Measurements from ENCODE around the gene GLRX. TPM values are rescaled to one million over a fixed set of nuclear protein-coding genes. Genes with fewer than 3 reads are reported as not detected.

GLRX gene
- total and polyA plus RNA-seq, 8 donors: 21.8 to 98.1 (median 28.6) TPM

DNA sequence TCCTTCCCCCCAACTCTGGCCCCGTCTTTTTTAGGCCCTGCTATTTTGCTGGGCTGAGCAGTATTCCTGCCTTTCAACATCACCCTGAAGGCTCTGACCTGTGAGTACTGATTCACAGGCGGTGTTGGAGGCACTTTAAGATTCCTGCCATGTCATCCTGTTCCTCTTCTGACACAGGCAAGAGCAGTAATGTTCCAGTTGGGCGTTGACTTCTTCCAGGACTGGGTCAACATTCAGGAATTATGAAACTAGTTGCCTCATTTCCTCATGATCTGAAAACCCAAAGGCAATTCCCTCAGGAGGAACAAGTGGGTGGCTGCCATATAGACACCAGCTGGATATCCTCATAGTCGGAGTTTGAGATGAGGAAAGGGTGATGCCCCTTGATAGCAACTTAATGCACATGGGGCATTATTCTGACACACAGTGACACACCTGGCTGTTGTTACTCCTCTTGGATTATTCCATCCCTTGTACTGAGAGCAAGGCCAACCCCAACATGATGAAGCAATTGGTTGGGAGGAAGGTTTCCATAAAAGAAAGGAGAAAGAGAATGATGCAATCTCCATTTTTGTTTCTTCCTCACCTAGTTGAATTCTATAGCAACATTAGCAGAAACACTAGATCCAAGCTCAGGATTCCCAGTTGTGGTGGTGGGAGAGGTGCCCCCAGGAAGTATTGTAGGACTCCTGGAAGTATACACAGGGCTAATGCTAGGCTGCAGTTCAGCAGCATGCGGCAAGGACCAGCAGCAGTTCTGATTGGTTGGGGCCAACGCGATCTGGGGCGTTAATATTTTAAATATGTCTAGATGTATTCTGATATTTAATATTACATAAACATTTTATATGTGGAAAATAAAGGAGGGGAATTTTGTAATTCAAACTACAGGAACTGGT lies 19.6 kb upstream of the GLRX start:
- DNase-seq (no peak), ATAC-seq (peak; percentile 50)
- Histone ChIP-seq H3K9me3 (no peaks in the 10 kb centered on the region), H3K4me3 (no peak overlapping the region), H3K36me3 (no peaks in the 10 kb centered on the region), H3K27ac (peak overlapping the region; percentile 62 to 85), H3K27me3 (no peaks in the 10 kb centered on the region), H3K4me1 (peaks cover 9 to 64% of the 10 kb centered on the region in 2 donors)
- intact Hi-C loops (cut with DNase I): loop anchor here (5.0 to 10.0 kb wide), 3 partner anchors 57 to 175 kb away; no protein-coding TSS in a partner anchor
- TF ChIP-seq, protein P1, sequence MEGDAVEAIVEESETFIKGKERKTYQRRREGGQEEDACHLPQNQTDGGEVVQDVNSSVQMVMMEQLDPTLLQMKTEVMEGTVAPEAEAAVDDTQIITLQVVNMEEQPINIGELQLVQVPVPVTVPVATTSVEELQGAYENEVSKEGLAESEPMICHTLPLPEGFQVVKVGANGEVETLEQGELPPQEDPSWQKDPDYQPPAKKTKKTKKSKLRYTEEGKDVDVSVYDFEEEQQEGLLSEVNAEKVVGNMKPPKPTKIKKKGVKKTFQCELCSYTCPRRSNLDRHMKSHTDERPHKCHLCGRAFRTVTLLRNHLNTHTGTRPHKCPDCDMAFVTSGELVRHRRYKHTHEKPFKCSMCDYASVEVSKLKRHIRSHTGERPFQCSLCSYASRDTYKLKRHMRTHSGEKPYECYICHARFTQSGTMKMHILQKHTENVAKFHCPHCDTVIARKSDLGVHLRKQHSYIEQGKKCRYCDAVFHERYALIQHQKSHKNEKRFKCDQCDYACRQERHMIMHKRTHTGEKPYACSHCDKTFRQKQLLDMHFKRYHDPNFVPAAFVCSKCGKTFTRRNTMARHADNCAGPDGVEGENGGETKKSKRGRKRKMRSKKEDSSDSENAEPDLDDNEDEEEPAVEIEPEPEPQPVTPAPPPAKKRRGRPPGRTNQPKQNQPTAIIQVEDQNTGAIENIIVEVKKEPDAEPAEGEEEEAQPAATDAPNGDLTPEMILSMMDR (IDR thresholded peaks at IDR 0.05): no peak

GRCh38 chr5:95840956-95841705 lies 18.6 kb upstream of the GLRX start:
- Histone ChIP-seq H3K27ac (peak overlapping the region in 1 of 2 donors; percentile 85), H3K27me3 (no peaks in the 10 kb centered on the region), H3K4me1 (peaks cover 15 to 69% of the 10 kb centered on the region in 2 donors), H3K4me3 (no peak overlapping the region), H3K36me3 (no peaks in the 10 kb centered on the region), H3K9me3 (no peaks in the 10 kb centered on the region)
- DNase-seq (no peak), ATAC-seq (no peak)
- intact Hi-C loops (cut with DNase I): loop anchor here (5.0 to 10.0 kb wide), 3 partner anchors 56 to 174 kb away; no protein-coding TSS in a partner anchor
- TF ChIP-seq, protein P1 (IDR thresholded peaks at IDR 0.05): no peak

GRCh38 chr5:95839658-95840057 lies 17.1 kb upstream of the GLRX start:
- no peak for ATAC-seq
- Histone ChIP-seq H3K27ac (peak overlapping the region in 1 of 2 donors; percentile 85), H3K27me3 (no peaks in the 10 kb centered on the region), H3K9me3 (no peaks in the 10 kb centered on the region), H3K4me3 (no peak overlapping the region), H3K4me1 (peaks cover 23 to 80% of the 10 kb centered on the region in 2 donors), H3K36me3 (no peaks in the 10 kb centered on the region)
- DNase-seq: no peak
- intact Hi-C loops (cut with DNase I): loop anchor here (5.0 to 10.0 kb wide), 3 partner anchors 55 to 172 kb away; no protein-coding TSS in a partner anchor
- TF ChIP-seq, protein P1 (IDR thresholded peaks at IDR 0.05): no peak

- Histone ChIP-seq H3K27ac (peak overlapping the region in 1 of 2 donors; percentile 52), H3K36me3 (no peaks in the 10 kb centered on the region), H3K4me1 (peaks cover 28 to 79% of the 10 kb centered on the region in 2 donors), H3K9me3 (no peaks in the 10 kb centered on the region), H3K27me3 (no peaks in the 10 kb centered on the region), H3K4me3 (no peak overlapping the region)
- no peak for ATAC-seq
- TF ChIP-seq, protein P1 (IDR thresholded peaks at IDR 0.05): no peak
- DNase-seq: no peak
- intact Hi-C loops (cut with DNase I): no loop called here
These were observed 16.0 kb upstream of the GLRX start for GRCh38 chr5:95838556-95838955.

Measured in left lung (tissue), 10 donors.